ENCODE measurements around the gene ANGPT4. TPM values are rescaled to one million over a fixed set of nuclear protein-coding genes. Genes with fewer than 3 reads are reported as not detected.
"Not testable (repeated sequence)": the region's sequence is repeated elsewhere in the genome, so short reads cannot be mapped to it uniquely, and the experiment has no call there.

ANGPT4 gene
- total and polyA plus RNA-seq, 10 donors = 0.03 to 0.06 TPM; not detected in 8

- 79 to 95% (median 92%) methylated on average over 6 of the region's 6 CpGs for WGBS, 5 donors
- no peak overlapping the region for H3K4me3 ChIP-seq
- DNase-seq = no peak
- intact Hi-C loops (cut with DNase I; ENCODE audit: low total_unique reads) = no loop called here
- peaks cover 0 to 3% (median 0%) of the 10 kb centered on the region in 8 donors for H3K9me3 ChIP-seq
- no peak for TF ChIP-seq CTCF (IDR thresholded peaks at IDR 0.05 in 8 of 11, conservative IDR thresholded peaks at IDR 0.05 in 3 of 11)
- TF ChIP-seq POLR2AphosphoS5 (IDR thresholded peaks at IDR 0.05) = no peak
- TF ChIP-seq POLR2A (IDR thresholded peaks at IDR 0.05) = no peak
- H3K27ac ChIP-seq = no peak overlapping the region
- H3K36me3 ChIP-seq = no peaks in the 10 kb centered on the region
- H3K4me1 ChIP-seq = peaks cover 0 to 4% (median 0%) of the 10 kb centered on the region in 6 donors
- peaks cover 0 to 5% (median 0%) of the 10 kb centered on the region in 7 donors for H3K27me3 ChIP-seq (replicated peaks in 1 of 7)
Measured at GRCh38 chr20:896501-897025, 19.6 kb downstream of the ANGPT4 start.

- H3K27ac ChIP-seq; H3K36me3 ChIP-seq; intact Hi-C loops (cut with DNase I; ENCODE audit: low total_unique reads); H3K9me3 ChIP-seq; H3K4me3 ChIP-seq: not testable (repeated sequence)
- DNase-seq = peak; percentile 3
- H3K4me1 ChIP-seq = peaks cover 0 to 16% (median 0%) of the 10 kb centered on the region in 6 donors
- WGBS, 5 donors = 60 to 73% (median 69%) methylated on average over 5 of the region's 5 CpGs
- peaks cover 0 to 14% (median 0%) of the 10 kb centered on the region in 7 donors for H3K27me3 ChIP-seq (replicated peaks in 1 of 7)
Measured at GRCh38 chr20:892371-892770, 23.8 kb downstream of the ANGPT4 start.

GRCh38 chr20:891706-892080, 24.4 kb downstream of the ANGPT4 start:
- intact Hi-C loops (cut with DNase I; ENCODE audit: low total_unique reads) = no loop called here
- no peak overlapping the region for H3K4me3 ChIP-seq
- DNase-seq = peak; percentile 8
- peaks cover 0 to 2% (median 0%) of the 10 kb centered on the region in 8 donors for H3K9me3 ChIP-seq
- no peak overlapping the region for H3K27ac ChIP-seq
- TF ChIP-seq POLR2A (IDR thresholded peaks at IDR 0.05) (no peak), POLR2AphosphoS5 (IDR thresholded peaks at IDR 0.05) (no peak), CTCF (IDR thresholded peaks at IDR 0.05 in 8 of 11, conservative IDR thresholded peaks at IDR 0.05 in 3 of 11) (no peak)
- H3K4me1 ChIP-seq = peaks cover 0 to 16% (median 0%) of the 10 kb centered on the region in 6 donors
- no peaks in the 10 kb centered on the region for H3K36me3 ChIP-seq
- 55 to 83% (median 60%) methylated on average over 4 of the region's 4 CpGs for WGBS, 5 donors
- peaks cover 0 to 14% (median 0%) of the 10 kb centered on the region in 7 donors for H3K27me3 ChIP-seq (replicated peaks in 1 of 7)

GRCh38 chr20:891058-891705, 25.0 kb downstream of the ANGPT4 start:
- Histone ChIP-seq H3K4me1 (peaks cover 0 to 16% (median 0%) of the 10 kb centered on the region in 6 donors), H3K27ac (no peak overlapping the region), H3K36me3 (no peaks in the 10 kb centered on the region), H3K4me3 (no peak overlapping the region), H3K27me3 (replicated peaks in 1 of 7) (peaks cover 0 to 14% (median 0%) of the 10 kb centered on the region in 7 donors), H3K9me3 (no peaks in the 10 kb centered on the region)
- intact Hi-C loops (cut with DNase I; ENCODE audit: low total_unique reads) = no loop called here
- 38 to 66% (median 54%) methylated on average over 6 of the region's 6 CpGs for WGBS, 5 donors
- peak; percentile 52 for DNase-seq
- TF ChIP-seq CTCF (IDR thresholded peaks at IDR 0.05 in 8 of 11, conservative IDR thresholded peaks at IDR 0.05 in 3 of 11) (no peak), POLR2AphosphoS5 (IDR thresholded peaks at IDR 0.05) (no peak), POLR2A (IDR thresholded peaks at IDR 0.05) (no peak)

Measured in spleen (tissue), 11 donors.